Measurements from ENCODE around the gene TCEANC2.

Gene TCEANC2

GRCh38 chr1:54153535-54154439, 100.4 kb downstream of the TCEANC2 start:
- no peak overlapping the region for H3K9ac ChIP-seq (ENCODE audit: low read length)
- peaks cover 16% of the 10 kb centered on the region for H3K4me1 ChIP-seq (ENCODE audit: control insufficient read depth, insufficient read depth, low read length)
- no peak overlapping the region for H3K4me3 ChIP-seq (ENCODE audit: low read length)
- no peaks in the 10 kb centered on the region for H3K27me3 ChIP-seq (ENCODE audit: control insufficient read depth, insufficient read depth, low read length)
- H3K36me3 ChIP-seq (ENCODE audit: control insufficient read depth, insufficient read depth, low read length): no peaks in the 10 kb centered on the region
- no peaks in the 10 kb centered on the region for H3K9me3 ChIP-seq (ENCODE audit: control insufficient read depth, low read length)
